Measurements from ENCODE around the gene GRID1. TPM values are rescaled to one million over a fixed set of nuclear protein-coding genes. Genes with fewer than 3 reads are reported as not detected.

Gene GRID1
- total and polyA plus RNA-seq, 9 of the 15 experiments (the other 6 are each of a cell fraction or from before 2014, with no cell fraction given): 0.01 to 7.2 (median 1.2) TPM

- TF ChIP-seq ELF2 (CRISPR knock-in tag; IDR thresholded peaks at IDR 0.05): no peak
- no peak for TF ChIP-seq SPI1 (IDR thresholded peaks at IDR 0.05; ENCODE audit: borderline replicate concordance, low read depth, low read length)
- TF ChIP-seq ELK3 (CRISPR knock-in tag; IDR thresholded peaks at IDR 0.05): no peak
- no peak for TF ChIP-seq GATAD2B (IDR thresholded peaks at IDR 0.05; ENCODE audit: borderline replicate concordance)
- TF ChIP-seq HNRNPK (IDR thresholded peaks at IDR 0.05; ENCODE audit: low read depth, low read length, poor library complexity, severe bottlenecking): no peak
- TF ChIP-seq COPS2 (conservative IDR thresholded peaks at IDR 0.05): no peak
- no peak for TF ChIP-seq STAT5A (IDR thresholded peaks at IDR 0.05; ENCODE audit: borderline replicate concordance, low read length)
These were observed 215.0 kb downstream of the GRID1 start (continued) for GRCh38 chr10:86151613-86152012.

GRCh38 chr10:86149257-86149656, 217.3 kb downstream of the GRID1 start:
- Histone ChIP-seq H3K9me1 (ENCODE audit: control insufficient read depth, insufficient read depth, low read length) (no peaks in the 10 kb centered on the region), H3K79me2 (ENCODE audit: control insufficient read depth, insufficient read depth, low read length) (no peaks in the 10 kb centered on the region), H3K9me3 (replicated peaks; ENCODE audit: control insufficient read depth, insufficient read depth, low read depth, low read length) (no peaks in the 10 kb centered on the region), H3K27ac (ENCODE audit: extremely low read depth, low read depth, low read length) (no peak overlapping the region), H3K36me3 (ENCODE audit: control insufficient read depth, insufficient read depth, low read length) (no peaks in the 10 kb centered on the region), H3K4me2 (ENCODE audit: insufficient read depth, low read length) (no peak overlapping the region), H3K4me3 (no peak overlapping the region), H3K9ac (ENCODE audit: insufficient read depth in 1 of 2, low read depth in 2 of 2, low read length in 2 of 2) (no peak overlapping the region), H3K4me1 (replicated peaks in 1 of 2; ENCODE audit: control insufficient read depth in 2 of 2, insufficient read depth in 2 of 2, low read length in 2 of 2) (no peaks in the 10 kb centered on the region), H3K27me3 (ENCODE audit: control insufficient read depth in 2 of 2, insufficient read depth in 2 of 2, low read length in 2 of 2) (no peaks in the 10 kb centered on the region; a peak in 1 of 5 replicates), H4K20me1 (replicated peaks; ENCODE audit: control insufficient read depth, insufficient read depth, low read length) (no peaks in the 10 kb centered on the region), H2AFZ (ENCODE audit: low read depth, low read length) (no peak overlapping the region)
- intact Hi-C loops (cut with micrococcal nuclease): no loop called here
- no TSS peak for BruUV-seq (replicated peaks)
- CTCF ChIA-PET (ENCODE audit: low intra/inter-chr PET ratio): no interaction called here
- POLR2A ChIA-PET: no interaction called here
- no peak for FAIRE-seq
- ATAC-seq: no peak
- no peak for DNase-seq (ENCODE audit: extremely low read depth in 1 of 4, low spot score in 3 of 4)
- in situ Hi-C loops (cut with MboI): no loop called here
- WGBS (ENCODE audit: insufficient coverage, low coverage, missing lambda C conversion rate): 0% methylated on average over 7 of the region's 7 CpGs
- TF ChIP-seq FOXK1 (CRISPR knock-in tag; IDR thresholded peaks at IDR 0.05; ENCODE audit: borderline replicate concordance) (no peak), C11orf30 (IDR thresholded peaks at IDR 0.05; ENCODE audit: low read depth) (no peak), MCM5 (IDR thresholded peaks at IDR 0.05; ENCODE audit: low read depth) (no peak), KDM2B (CRISPR knock-in tag; IDR thresholded peaks at IDR 0.05) (no peak), DLX4 (CRISPR knock-in tag; IDR thresholded peaks at IDR 0.05) (no peak), NFE2 (IDR thresholded peaks at IDR 0.05; ENCODE audit: low read depth) (no peak), STAT6 (CRISPR knock-in tag; IDR thresholded peaks at IDR 0.05) (no peak), ZNF561 (CRISPR knock-in tag; conservative IDR thresholded peaks at IDR 0.05) (no peak), SMAD3 (CRISPR knock-in tag; conservative IDR thresholded peaks at IDR 0.05) (no peak), CREB5 (CRISPR knock-in tag; IDR thresholded peaks at IDR 0.05) (no peak), ILF3 (IDR thresholded peaks at IDR 0.05; ENCODE audit: borderline replicate concordance) (no peak)
